GM12891 (cell line): Measurements from ENCODE around the gene SALL4. TPM values are rescaled to one million over a fixed set of nuclear protein-coding genes. Genes with fewer than 3 reads are reported as not detected.
A peak's percentile ranks its signal among the peaks of the same experiment; 100 is the strongest.
"Not testable (repeated sequence)": the region's sequence is repeated elsewhere in the genome, so short reads cannot be mapped to it uniquely, and the experiment has no call there.

Experiments
- DNase-seq: peaks from one replicate; pipeline ENCODE4 v3.0.0; 2011; ENCODE audit warnings: low spot score; ENCODE audit not compliant: insufficient read length
- FAIRE-seq: peaks from 2 replicates; lab custom pipeline; 2011; peaks lifted over from hg19 to GRCh38; lab: Jason Lieb, UNC
- PAX5 ChIP-seq: IDR thresholded peaks from 2 replicates; pipeline ENCODE4 v1.6.1; 2011; ENCODE audit warnings: low read length, moderate library complexity, mild to moderate bottlenecking; ENCODE audit not compliant: insufficient read depth, severe bottlenecking
- POLR2A ChIP-seq: IDR thresholded peaks from 2 replicates; pipeline ENCODE4 v1.6.1; 2011; ENCODE audit warnings: low read depth, low read length, control low read depth
- POLR2AphosphoS5 ChIP-seq: IDR thresholded peaks from 2 replicates; pipeline ENCODE4 v1.6.1; 2011; ENCODE audit warnings: low read depth, low read length, control low read depth
- POU2F2 ChIP-seq: IDR thresholded peaks from 2 replicates; pipeline ENCODE4 v1.6.1; 2011; ENCODE audit warnings: low read depth, mild to moderate bottlenecking, control low read depth, low read length, moderate library complexity
- SPI1 ChIP-seq: IDR thresholded peaks from 2 replicates; pipeline ENCODE4 v1.6.1; 2011; ENCODE audit warnings: low read depth, low read length, control low read depth
- TAF1 ChIP-seq: IDR thresholded peaks from 2 replicates; pipeline ENCODE4 v1.6.1; 2011; ENCODE audit warnings: low read depth, low read length, control low read depth
- polyA plus RNA-seq: library from polyadenylated mRNA; unstranded; fragments of >200 nt; gene quantifications from one replicate; pipeline ENCODE4 v1.2.1, GENCODE V29; 2012; ENCODE audit warnings: low read depth, missing spikeins, inconsistent platforms; ENCODE audit not compliant: missing spikeins

The SALL4 gene
- 0.04 TPM for polyA plus RNA-seq

GRCh38 chr20:51802170-51802751, at the start of gene SALL4:
SALL4 (minus strand) TSS chr20:51802521; CDS start chr20:51802408, 113 bp downstream.
- DNase-seq (no peak), FAIRE-seq (no peak)
- TF ChIP-seq POLR2A (no peak), SPI1 (no peak), PAX5 (no peak), POU2F2 (no peak), TAF1 (no peak)

GRCh38 chr20:51848346-51848745, 46.0 kb upstream of the SALL4 start:
- DNase-seq = no peak
- no peak for FAIRE-seq
- no peak for TF ChIP-seq POU2F2
- TF ChIP-seq SPI1 = no peak
- no peak for TF ChIP-seq PAX5
- no peak for TF ChIP-seq POLR2AphosphoS5
- no peak for TF ChIP-seq POLR2A
- TF ChIP-seq TAF1 = no peak

- DNase-seq (no peak), FAIRE-seq (no peak)
- TF ChIP-seq POU2F2 (no peak), POLR2AphosphoS5 (no peak), POLR2A (no peak), TAF1 (no peak), SPI1 (no peak), PAX5 (no peak)
These were observed 38.5 kb upstream of the SALL4 start for GRCh38 chr20:51840865-51841264.

- TF ChIP-seq POLR2AphosphoS5 (no peak), TAF1 (no peak), POU2F2 (no peak), PAX5 (no peak), SPI1 (no peak), POLR2A (no peak)
- DNase-seq (no peak), FAIRE-seq (no peak)
These were observed 35.6 kb upstream of the SALL4 start for GRCh38 chr20:51837876-51838420.

DNA sequence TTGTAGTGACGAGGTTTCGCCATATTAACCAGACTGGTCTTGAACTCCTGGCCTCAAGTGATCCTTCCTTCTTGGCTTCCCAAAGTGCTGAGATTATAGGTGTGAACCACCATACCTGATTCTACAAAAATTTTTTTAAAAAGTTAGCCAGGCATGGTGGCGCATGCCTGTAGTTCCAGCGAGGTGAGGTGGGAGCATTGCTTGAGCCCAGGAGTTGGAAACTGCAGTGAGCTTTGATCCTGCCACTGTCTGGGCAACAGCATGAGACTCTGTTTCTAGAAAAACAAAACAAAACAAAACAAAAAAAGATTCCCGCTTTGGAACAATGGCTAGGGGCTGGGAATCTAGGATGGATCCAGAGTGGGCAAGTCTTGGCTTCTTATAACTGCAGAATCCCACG, 35.1 kb upstream of the SALL4 start:
- DNase-seq (no peak), FAIRE-seq (no peak)
- TF ChIP-seq POLR2AphosphoS5 (no peak), TAF1 (no peak), SPI1 (no peak), POU2F2 (no peak), POLR2A (no peak), PAX5 (no peak)

DNA sequence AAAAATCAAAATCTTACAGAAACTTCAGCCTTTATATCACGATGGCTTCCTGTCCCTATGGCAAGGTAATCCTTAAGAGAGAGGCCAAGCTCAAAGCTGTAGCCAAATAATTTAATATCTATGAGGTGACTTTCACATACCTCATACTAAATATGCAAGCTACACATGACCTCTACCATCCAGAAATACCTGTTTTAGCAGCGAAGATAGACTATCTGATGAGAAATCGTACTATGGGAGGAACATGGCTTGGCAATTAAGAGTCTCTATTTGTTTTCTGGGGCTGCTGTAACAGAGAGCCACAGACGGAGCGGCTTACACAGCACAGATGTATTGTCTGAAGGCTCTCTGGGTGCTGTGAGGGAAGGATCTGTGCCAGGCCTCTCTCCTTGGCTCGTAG, 31.0 kb upstream of the SALL4 start:
- TF ChIP-seq POLR2AphosphoS5 (no peak), POU2F2 (no peak)
- FAIRE-seq (no peak), DNase-seq (no peak)

- DNase-seq (no peak), FAIRE-seq (no peak)
- TF ChIP-seq PAX5 (no peak), TAF1 (no peak), POLR2A (no peak), SPI1 (no peak), POU2F2 (no peak), POLR2AphosphoS5 (no peak)
These were observed 30.0 kb upstream of the SALL4 start for GRCh38 chr20:51832276-51832675.

GRCh38 chr20:51831866-51832265, 29.5 kb upstream of the SALL4 start:
- DNase-seq = no peak
- TF ChIP-seq SPI1 = no peak
- TF ChIP-seq POLR2AphosphoS5 = no peak
- no peak for TF ChIP-seq PAX5
- no peak for TF ChIP-seq TAF1
- TF ChIP-seq POU2F2 = no peak
- TF ChIP-seq POLR2A = no peak
- no peak for FAIRE-seq

DNA sequence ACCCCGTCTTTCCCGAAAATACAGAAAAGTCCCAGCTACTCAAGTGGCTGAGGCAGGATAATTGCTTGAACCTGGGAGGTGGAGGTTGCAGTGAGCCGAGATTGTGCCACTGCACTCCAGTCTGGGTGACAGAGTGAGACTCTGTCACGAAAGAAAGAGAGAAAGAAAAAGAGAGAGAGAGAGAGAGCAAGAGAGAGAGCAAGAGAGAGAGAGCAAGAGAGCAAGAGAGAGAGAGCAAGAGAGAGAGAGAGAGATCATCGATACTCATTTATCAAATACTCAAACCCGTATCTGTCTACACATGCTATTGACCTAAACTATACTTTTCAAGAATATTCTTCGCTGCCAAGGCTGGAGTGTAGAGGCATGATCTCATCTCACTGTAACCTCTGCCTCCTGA, 28.2 kb upstream of the SALL4 start:
- FAIRE-seq = no peak
- no peak for DNase-seq
- no peak for TF ChIP-seq POLR2A
- TF ChIP-seq TAF1 = no peak
- no peak for TF ChIP-seq POLR2AphosphoS5

- TF ChIP-seq SPI1 = peak; percentile 88
- no peak for TF ChIP-seq POLR2A
- DNase-seq (no peak), FAIRE-seq (no peak)
These were observed 26.4 kb upstream of the SALL4 start for GRCh38 chr20:51828762-51829161.

DNA sequence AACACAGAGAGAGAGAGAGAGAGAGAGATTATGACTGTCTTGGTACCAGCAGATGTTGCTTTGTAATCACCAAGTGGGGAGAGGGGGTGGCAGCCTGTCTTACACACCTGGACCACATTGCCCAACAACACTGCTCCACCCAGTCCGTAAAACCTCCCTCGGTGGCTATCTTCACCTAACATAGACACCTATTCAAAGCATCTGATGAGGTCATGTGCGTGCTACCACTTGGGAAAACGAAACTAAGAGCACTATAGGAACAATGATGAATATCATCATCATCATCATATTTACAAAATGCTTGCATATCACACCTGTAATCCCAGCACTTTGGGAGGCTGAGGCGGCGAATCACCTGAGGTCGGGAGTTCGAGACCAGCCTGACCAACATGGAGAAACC, 24.1 kb upstream of the SALL4 start:
- DNase-seq (no peak), FAIRE-seq (no peak)
- no peak for TF ChIP-seq TAF1
- no peak for TF ChIP-seq SPI1
- no peak for TF ChIP-seq POLR2AphosphoS5
- no peak for TF ChIP-seq POU2F2
- TF ChIP-seq POLR2A = no peak
- no peak for TF ChIP-seq PAX5

GRCh38 chr20:51818479-51819008, 16.2 kb upstream of the SALL4 start:
- FAIRE-seq (no peak), DNase-seq (no peak)
- TF ChIP-seq POU2F2 = no peak
- TF ChIP-seq SPI1 = no peak
- TF ChIP-seq POLR2AphosphoS5 = no peak
- TF ChIP-seq PAX5 = no peak
- TF ChIP-seq POLR2A = no peak
- no peak for TF ChIP-seq TAF1

GRCh38 chr20:51816856-51817255, 14.5 kb upstream of the SALL4 start:
- FAIRE-seq, DNase-seq: not testable (repeated sequence)
